CD4-positive, CD25-positive, alpha-beta regulatory T cell (primary cell): ENCODE data around the gene ADIRF. TPM values are rescaled to one million over a fixed set of nuclear protein-coding genes. Genes with fewer than 3 reads are reported as not detected.
"Not testable (repeated sequence)": the region's sequence is repeated elsewhere in the genome, so short reads cannot be mapped to it uniquely, and the experiment has no call there.

Experiments
- ATAC-seq, 2 donors: fragments of 150-1000 bp; cut with Tn5 transposase; one replicate each; pipeline ENCODE4 v1.10.0; 2021; ENCODE audit warnings: low read depth in 2 of 2, moderate number of reproducible peaks in 2 of 2, moderate library complexity in 1 of 2
- DNase-seq, 3 donors: peaks; one replicate each; pipeline versions ENCODE4 v3.0.0 to v3.0.0-alpha.2; 2012 to 2022; ENCODE audit warnings: mixed read lengths in 1 of 3
- H3K27ac ChIP-seq: one replicate; pipeline ENCODE4 v1.7.0; 2013; ENCODE audit warnings: mild to moderate bottlenecking, low read length; ENCODE audit not compliant: insufficient read depth, poor library complexity, severe bottlenecking
- H3K27me3 ChIP-seq: one replicate; pipeline ENCODE4 v1.7.0; 2013; ENCODE audit warnings: low read length; ENCODE audit not compliant: control insufficient read depth, insufficient read depth
- H3K36me3 ChIP-seq: one replicate; pipeline ENCODE4 v1.7.0; 2013; ENCODE audit warnings: mild to moderate bottlenecking, low read length, moderate library complexity; ENCODE audit not compliant: control insufficient read depth, insufficient read depth
- H3K4me1 ChIP-seq: 2 replicates; pipeline ENCODE4 v1.7.0; 2013; ENCODE audit warnings: mild to moderate bottlenecking, low read length; ENCODE audit not compliant: insufficient read depth, control insufficient read depth, poor library complexity, severe bottlenecking
- H3K4me3 ChIP-seq: one replicate; pipeline ENCODE4 v1.7.0; 2013; ENCODE audit warnings: low read depth, mild to moderate bottlenecking, low read length, moderate library complexity
- H3K9me3 ChIP-seq, 2 experiments: 1 replicate in 1 of 2; 2 replicates in 1 of 2; pipeline ENCODE4 v1.7.0; 2013; ENCODE audit warnings: low read length in 2 of 2, mild to moderate bottlenecking in 1 of 2, moderate library complexity in 1 of 2; ENCODE audit not compliant: control insufficient read depth in 2 of 2
- H3K27ac Mint-ChIP-seq, 3 donors: one replicate each; pipeline ENCODE4 v1.8.0; 2020 to 2022; ENCODE audit warnings: mild to moderate bottlenecking in 3 of 3, mixed read lengths in 3 of 3, moderate library complexity in 2 of 3
- H3K27me3 Mint-ChIP-seq: one replicate; pipeline ENCODE4 v1.8.0; 2022; ENCODE audit warnings: mild to moderate bottlenecking, mixed read lengths
- H3K36me3 Mint-ChIP-seq: one replicate; pipeline ENCODE4 v1.8.0; 2020; ENCODE audit warnings: mixed read lengths
- H3K4me1 Mint-ChIP-seq, 4 donors: one replicate each; pipeline ENCODE4 v1.8.0; 2020 to 2022; ENCODE audit warnings: mixed read lengths in 4 of 4, mild to moderate bottlenecking in 1 of 4
- H3K4me3 Mint-ChIP-seq, 4 donors: one replicate each; pipeline ENCODE4 v1.8.0; 2020 to 2022; ENCODE audit warnings: mild to moderate bottlenecking in 4 of 4, mixed read lengths in 4 of 4, moderate library complexity in 3 of 4
- H3K9me3 Mint-ChIP-seq, 7 donors: one replicate each; pipeline ENCODE4 v1.8.0; 2020 to 2022; ENCODE audit warnings: mixed read lengths in 7 of 7, mild to moderate bottlenecking in 3 of 7, moderate library complexity in 2 of 7
- polyA plus RNA-seq, 4 donors: library from polyadenylated mRNA; unstranded; fragments of 300-500 nt; fragmentation: Illumina TruSeq; gene quantifications; one replicate each; pipeline ENCODE4 v1.2.3, GENCODE V29; 2021
- total RNA-seq: library from RNA; stranded (reverse); gene quantifications from one replicate; pipeline ENCODE4 v1.2.3, GENCODE V29; 2022

ADIRF gene
- total and polyA plus RNA-seq, 5 donors from 2014 or later, result 0.42 to 0.65 TPM; not detected in 3

DNA sequence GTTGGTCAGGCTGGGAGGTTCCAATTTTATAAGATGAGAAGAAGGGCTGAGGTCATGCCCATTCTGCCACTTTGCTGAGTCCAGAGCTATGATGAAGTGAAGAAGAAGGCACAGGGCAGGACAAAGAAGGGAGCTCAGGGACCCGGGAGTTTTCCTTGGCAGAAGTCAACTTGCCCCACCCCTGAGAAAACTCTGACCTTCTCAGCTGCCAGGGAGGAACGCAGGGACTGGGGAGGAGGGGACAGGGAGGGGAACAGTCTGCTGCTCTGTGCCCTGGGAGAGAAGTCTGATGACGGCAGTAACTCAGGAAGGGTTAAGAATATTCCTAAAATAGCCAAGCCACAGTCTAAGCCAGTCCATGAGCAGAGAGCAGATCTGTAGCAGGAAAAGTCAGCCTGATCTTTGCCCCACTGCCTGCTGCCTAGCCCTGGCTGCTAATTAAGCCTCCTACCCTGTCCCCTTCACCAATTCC lies 11.7 kb downstream of the ADIRF start:
- no peaks in the 10 kb centered on the region for H3K9me3 Mint-ChIP-seq
- no peaks in the 10 kb centered on the region for H3K4me1 Mint-ChIP-seq
- H3K4me3 Mint-ChIP-seq, result no peak overlapping the region
- no peak for ATAC-seq
- H3K36me3 Mint-ChIP-seq, result no peaks in the 10 kb centered on the region
- DNase-seq, result no peak
- no peak overlapping the region for H3K4me3 ChIP-seq
- H3K27me3 ChIP-seq, result peaks cover 6% of the 10 kb centered on the region
- no peaks in the 10 kb centered on the region for H3K9me3 ChIP-seq
- H3K27me3 Mint-ChIP-seq, result peaks cover 25% of the 10 kb centered on the region
- no peak overlapping the region for H3K27ac ChIP-seq
- H3K36me3 ChIP-seq, result no peaks in the 10 kb centered on the region
- H3K27ac Mint-ChIP-seq, result no peak overlapping the region
- H3K4me1 ChIP-seq, result no peaks in the 10 kb centered on the region

DNA sequence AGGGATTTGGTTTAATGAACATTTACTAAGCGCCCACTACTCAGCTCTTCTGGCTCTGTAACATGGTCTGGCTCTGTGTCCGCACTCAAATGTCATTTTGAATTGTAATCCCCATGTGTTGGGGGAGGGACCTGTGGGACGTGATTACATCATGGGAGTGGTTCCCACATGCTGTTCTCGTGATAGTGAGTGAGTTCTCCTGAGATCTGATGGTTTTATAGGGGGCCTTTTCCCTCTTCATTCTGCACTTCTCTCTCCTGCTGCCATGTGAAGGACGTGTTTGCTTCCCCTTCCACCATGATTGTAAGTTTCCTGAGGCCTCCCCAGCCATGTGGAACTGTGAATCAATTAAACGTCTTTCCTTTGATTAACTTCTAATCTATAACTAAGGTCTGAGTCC lies 12.7 kb downstream of the ADIRF start:
- not testable (repeated sequence) for H3K27ac Mint-ChIP-seq, ATAC-seq

DNA sequence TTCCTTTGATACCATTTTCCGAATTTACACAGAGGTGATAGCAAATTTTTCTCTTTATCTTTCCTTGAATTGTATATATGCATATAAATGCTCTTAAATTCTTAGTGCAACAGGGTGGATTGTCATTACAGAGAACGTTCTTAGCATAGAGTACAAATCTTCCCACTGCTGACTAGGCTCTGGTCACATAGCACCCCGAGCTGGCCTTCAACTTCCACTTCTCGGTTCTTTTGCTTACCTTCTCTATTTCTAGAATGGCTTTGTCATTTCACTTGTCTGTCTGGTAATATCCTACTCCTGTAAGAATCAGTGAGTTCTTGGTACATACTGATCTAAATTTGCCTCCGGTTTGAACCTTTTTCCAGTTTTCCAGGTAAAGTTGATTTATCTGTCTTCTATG lies 13.4 kb downstream of the ADIRF start:
- Mint-ChIP-seq H3K27me3 (peaks cover 29% of the 10 kb centered on the region), H3K4me3 (no peak overlapping the region), H3K36me3 (no peaks in the 10 kb centered on the region), H3K9me3 (peaks cover 0 to 1% (median 0%) of the 10 kb centered on the region in 7 donors), H3K4me1 (no peaks in the 10 kb centered on the region), H3K27ac (no peak overlapping the region)
- H3K36me3 ChIP-seq, result no peaks in the 10 kb centered on the region
- no peak for DNase-seq
- no peaks in the 10 kb centered on the region for H3K9me3 ChIP-seq
- H3K27me3 ChIP-seq, result peaks cover 6% of the 10 kb centered on the region
- H3K27ac ChIP-seq, result no peak overlapping the region
- no peaks in the 10 kb centered on the region for H3K4me1 ChIP-seq
- no peak overlapping the region for H3K4me3 ChIP-seq
- ATAC-seq, result no peak

More for the DNA sequence above, 12.7 kb downstream of the ADIRF start:
- H3K9me3 ChIP-seq, H3K4me1 ChIP-seq, H3K4me3 Mint-ChIP-seq, H3K4me3 ChIP-seq, H3K36me3 ChIP-seq, H3K27ac ChIP-seq, H3K27me3 ChIP-seq, H3K9me3 Mint-ChIP-seq, H3K36me3 Mint-ChIP-seq, DNase-seq, H3K4me1 Mint-ChIP-seq: not testable (repeated sequence)
- H3K27me3 Mint-ChIP-seq, result peaks cover 25% of the 10 kb centered on the region

DNA sequence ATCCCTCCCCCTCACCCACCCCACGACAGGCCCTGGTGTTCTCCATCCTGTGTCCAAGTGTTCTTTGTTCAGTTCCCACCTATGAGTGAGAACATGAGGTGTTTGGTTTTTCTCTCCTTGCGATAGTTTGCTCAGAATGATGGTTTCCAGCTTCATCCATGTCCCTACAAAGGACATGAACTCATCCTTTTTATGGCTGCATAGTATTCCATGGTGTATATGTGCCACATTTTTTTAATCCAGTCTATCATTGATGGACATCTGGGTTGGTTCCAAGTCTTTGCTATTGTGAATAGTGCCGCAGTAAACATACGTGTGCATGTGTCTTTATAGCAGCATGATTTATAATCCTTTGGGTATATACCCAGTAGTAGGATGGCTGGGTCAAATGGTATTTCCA lies 16.2 kb downstream of the ADIRF start:
- H3K4me1 Mint-ChIP-seq, H3K27ac Mint-ChIP-seq, H3K27ac ChIP-seq, H3K9me3 ChIP-seq, DNase-seq, H3K36me3 Mint-ChIP-seq, H3K9me3 Mint-ChIP-seq, H3K4me3 ChIP-seq, H3K4me1 ChIP-seq, H3K36me3 ChIP-seq, ATAC-seq, H3K4me3 Mint-ChIP-seq: not testable (repeated sequence)
- H3K27me3 ChIP-seq, result peaks cover 19% of the 10 kb centered on the region
- H3K27me3 Mint-ChIP-seq, result peaks cover 35% of the 10 kb centered on the region

DNA sequence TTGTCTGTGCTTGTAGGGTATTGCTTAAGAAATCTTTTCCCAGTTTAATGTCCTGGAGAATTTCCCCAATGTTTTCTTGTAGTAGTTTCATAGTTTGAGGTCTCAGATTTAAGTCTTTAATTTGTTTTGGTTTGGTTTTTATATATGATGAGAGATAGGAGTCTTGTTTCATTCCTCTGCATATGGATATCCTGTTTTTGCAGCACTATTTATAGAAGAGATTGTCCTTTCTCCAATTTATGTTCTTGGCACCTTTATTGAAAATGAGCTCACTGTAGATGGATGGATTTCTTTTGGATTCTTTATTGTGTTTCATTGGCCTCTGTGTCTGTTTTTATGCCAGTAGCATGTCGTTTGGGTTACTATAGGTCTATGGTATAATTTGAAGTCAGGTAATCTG lies 20.2 kb downstream of the ADIRF start:
- Mint-ChIP-seq H3K36me3 (no peaks in the 10 kb centered on the region), H3K27me3 (peaks cover 44% of the 10 kb centered on the region), H3K27ac (no peak overlapping the region), H3K4me1 (no peaks in the 10 kb centered on the region), H3K4me3 (no peak overlapping the region), H3K9me3 (peaks cover 0 to 1% (median 0%) of the 10 kb centered on the region in 7 donors)
- H3K36me3 ChIP-seq, result no peaks in the 10 kb centered on the region
- peaks cover 23% of the 10 kb centered on the region for H3K27me3 ChIP-seq
- DNase-seq (no peak), ATAC-seq (no peak)
- H3K9me3 ChIP-seq, result no peaks in the 10 kb centered on the region
- no peaks in the 10 kb centered on the region for H3K4me1 ChIP-seq
- H3K27ac ChIP-seq, result no peak overlapping the region
- H3K4me3 ChIP-seq, result no peak overlapping the region

GRCh38 chr10:86991362-86991761 lies 23.1 kb downstream of the ADIRF start:
- H3K36me3 Mint-ChIP-seq, H3K9me3 ChIP-seq, H3K36me3 ChIP-seq, H3K4me1 Mint-ChIP-seq, H3K4me3 Mint-ChIP-seq, H3K9me3 Mint-ChIP-seq, ATAC-seq, H3K4me3 ChIP-seq, DNase-seq, H3K27ac Mint-ChIP-seq, H3K27ac ChIP-seq, H3K4me1 ChIP-seq: not testable (repeated sequence)
- peaks cover 47% of the 10 kb centered on the region for H3K27me3 Mint-ChIP-seq
- peaks cover 21% of the 10 kb centered on the region for H3K27me3 ChIP-seq

DNA sequence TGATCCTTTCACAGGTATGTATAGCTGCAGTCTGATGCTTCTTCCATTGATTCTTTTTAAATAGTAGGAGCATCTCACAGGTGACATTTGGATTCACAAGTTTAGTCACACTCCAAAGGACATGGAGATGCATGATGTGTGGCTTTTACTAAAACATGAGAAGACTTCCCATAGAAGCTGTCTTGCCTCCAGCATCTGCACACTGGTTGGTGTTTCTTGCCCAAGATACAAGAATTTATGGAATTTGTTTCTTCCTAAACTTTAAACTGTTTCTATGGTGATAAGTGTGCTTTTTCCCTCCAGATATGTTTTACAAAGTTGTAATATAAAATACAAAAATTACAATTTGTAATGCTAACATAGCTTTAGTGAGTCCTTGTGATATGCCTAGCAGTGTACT lies 24.2 kb downstream of the ADIRF start:
- no peak overlapping the region for H3K27ac ChIP-seq
- H3K4me3 ChIP-seq, result no peak overlapping the region
- H3K4me1 ChIP-seq, result no peaks in the 10 kb centered on the region
- Mint-ChIP-seq H3K27me3 (peaks cover 55% of the 10 kb centered on the region), H3K9me3 (no peaks in the 10 kb centered on the region), H3K36me3 (no peaks in the 10 kb centered on the region), H3K4me3 (no peak overlapping the region), H3K4me1 (no peaks in the 10 kb centered on the region), H3K27ac (no peak overlapping the region)
- DNase-seq (no peak), ATAC-seq (no peak)
- peaks cover 21% of the 10 kb centered on the region for H3K27me3 ChIP-seq
- no peaks in the 10 kb centered on the region for H3K9me3 ChIP-seq
- H3K36me3 ChIP-seq, result no peaks in the 10 kb centered on the region

DNA sequence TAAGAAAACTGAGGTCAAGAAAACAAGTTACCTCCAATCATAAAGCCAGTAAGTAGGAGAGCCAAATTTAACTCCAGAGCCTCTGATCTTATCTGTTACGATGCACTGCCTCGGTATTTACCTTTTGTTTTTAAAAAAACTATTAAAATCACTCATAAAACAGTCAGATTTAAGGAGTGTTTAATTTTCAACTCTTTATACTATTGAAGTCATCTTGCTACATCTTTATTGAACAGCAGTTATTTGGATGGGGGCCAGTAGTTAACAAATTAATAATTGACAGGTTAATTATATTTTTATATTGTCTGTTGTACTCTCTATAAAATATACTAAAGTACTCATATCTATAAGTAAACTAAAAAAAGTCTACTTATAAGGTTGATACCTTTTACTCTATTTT lies 24.6 kb downstream of the ADIRF start:
- H3K4me1 ChIP-seq, result no peaks in the 10 kb centered on the region
- Mint-ChIP-seq H3K9me3 (no peaks in the 10 kb centered on the region), H3K27me3 (peaks cover 50% of the 10 kb centered on the region), H3K27ac (no peak overlapping the region), H3K4me3 (no peak overlapping the region), H3K36me3 (no peaks in the 10 kb centered on the region), H3K4me1 (no peaks in the 10 kb centered on the region)
- DNase-seq (no peak), ATAC-seq (no peak)
- H3K27ac ChIP-seq, result no peak overlapping the region
- H3K27me3 ChIP-seq, result peaks cover 17% of the 10 kb centered on the region
- H3K36me3 ChIP-seq, result no peaks in the 10 kb centered on the region
- no peaks in the 10 kb centered on the region for H3K9me3 ChIP-seq
- no peak overlapping the region for H3K4me3 ChIP-seq
